Measurements from ENCODE around the gene CNN2. TPM values are rescaled to one million over a fixed set of nuclear protein-coding genes. Genes with fewer than 3 reads are reported as not detected.
"Not testable (repeated sequence)": the region's sequence is repeated elsewhere in the genome, so short reads cannot be mapped to it uniquely, and the experiment has no call there.

The CNN2 gene
- total RNA-seq, 1 donor from 2014 or later: 58.2 TPM

DNA sequence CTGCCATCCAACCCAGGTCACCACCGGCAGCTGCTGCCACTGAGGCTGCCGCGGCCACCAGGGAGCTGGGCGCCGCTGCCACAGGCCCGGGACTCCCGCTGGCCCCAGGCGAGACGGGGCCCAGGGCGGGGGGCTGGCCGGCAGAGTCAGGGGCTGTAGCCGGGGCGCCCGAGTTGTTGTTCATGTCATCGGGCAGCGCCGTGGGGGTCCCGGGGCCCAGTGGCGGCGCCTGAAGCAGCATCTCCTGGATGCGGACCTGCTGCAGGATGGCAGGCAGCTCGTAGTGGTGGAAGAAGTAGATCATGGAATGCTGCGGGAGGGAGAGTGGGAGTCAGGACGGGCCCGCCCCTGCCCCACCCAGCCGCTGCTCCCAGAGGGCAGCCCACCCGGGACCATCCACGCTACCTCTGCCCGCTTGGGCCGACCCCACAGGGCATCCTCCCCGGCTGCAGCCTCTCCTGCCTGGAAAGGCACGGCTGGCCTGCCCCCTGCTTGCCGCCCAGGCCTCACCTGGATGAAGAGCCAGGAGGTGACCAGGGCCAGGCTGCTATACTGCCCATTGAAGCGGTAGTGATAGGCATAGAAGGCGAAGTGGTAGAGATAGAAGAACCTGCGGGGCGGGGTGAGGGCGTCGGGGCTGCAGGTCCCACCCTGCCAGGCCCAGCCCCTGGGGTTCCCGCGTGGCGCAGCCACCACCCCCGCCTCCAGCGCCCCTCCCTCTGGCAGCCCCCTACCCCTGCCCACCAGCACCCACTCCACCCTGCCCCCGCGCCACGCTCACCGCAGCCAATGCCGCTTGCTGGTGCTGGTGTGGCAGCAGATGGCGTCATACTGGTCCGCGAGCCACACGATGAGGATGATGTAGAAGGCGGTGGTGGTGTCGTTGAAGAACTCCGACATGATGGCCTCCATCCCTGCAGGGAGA, 15.6 kb upstream of the CNN2 start:
- no peak for DNase-seq

DNA sequence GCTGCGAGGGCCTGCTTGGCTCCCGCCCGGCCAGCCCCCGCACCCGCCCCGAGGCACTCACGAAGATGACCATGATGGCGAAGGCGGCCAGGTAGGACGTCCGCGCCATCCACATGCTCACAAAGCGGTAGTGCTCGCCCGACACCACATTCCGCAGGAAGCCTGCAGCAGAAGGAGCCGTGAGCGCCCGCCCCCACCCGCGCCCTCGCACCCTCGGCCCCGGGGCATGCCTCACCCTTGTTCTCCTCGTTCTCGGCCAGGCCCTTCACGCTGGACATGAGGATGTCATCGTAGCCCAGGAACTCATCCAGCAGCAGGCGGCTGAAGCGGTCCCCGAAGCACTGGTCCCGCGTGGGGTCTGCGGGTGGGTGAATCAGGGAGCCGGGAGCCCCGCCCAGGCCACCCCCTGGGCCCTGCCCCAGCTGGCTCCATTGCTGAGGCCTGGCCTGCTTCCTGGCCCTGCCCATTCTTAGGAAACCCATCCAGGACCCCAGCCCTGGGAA, 14.5 kb upstream of the CNN2 start:
- no peak for DNase-seq

DNA sequence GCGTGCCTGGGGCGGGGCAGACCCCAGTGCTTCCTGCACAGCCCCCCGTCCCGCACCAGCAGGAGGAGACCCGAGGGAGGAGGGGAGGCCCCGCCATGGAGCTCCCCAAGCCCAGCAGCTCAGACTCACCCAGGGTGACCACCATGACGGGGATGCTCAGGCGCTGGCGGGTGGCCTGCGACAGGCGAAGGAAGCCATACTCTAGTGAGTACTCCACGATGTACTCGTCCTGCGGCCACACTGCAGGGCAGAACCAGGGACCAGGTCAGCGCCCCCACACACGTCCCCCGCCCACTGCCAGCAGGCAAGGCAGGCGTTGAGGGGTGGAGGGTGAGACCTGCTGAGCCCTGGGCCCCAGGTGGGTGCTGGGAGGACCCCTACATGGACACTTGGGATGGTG, 14.1 kb upstream of the CNN2 start:
- DNase-seq: no peak

DNA sequence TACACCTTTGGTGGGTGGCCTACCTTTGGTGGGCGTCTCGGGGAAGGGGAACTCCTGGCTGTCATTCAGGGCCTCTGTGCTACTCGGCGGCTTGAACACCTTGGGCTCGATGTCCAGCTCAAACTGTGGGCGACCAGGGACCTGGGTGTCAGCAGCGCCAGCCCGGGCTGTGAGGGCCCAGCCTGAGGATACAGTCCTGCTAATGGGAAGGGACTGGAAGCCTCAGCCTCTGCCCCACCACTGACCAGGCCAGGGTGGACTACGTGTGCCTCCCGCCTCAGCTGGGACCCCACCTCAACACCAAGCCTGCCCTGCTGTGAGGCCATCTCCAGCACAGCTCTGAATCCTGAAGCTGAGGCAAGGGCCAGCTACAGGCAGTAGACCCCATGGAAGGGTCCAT, 13.2 kb upstream of the CNN2 start:
- no peak for DNase-seq

DNA sequence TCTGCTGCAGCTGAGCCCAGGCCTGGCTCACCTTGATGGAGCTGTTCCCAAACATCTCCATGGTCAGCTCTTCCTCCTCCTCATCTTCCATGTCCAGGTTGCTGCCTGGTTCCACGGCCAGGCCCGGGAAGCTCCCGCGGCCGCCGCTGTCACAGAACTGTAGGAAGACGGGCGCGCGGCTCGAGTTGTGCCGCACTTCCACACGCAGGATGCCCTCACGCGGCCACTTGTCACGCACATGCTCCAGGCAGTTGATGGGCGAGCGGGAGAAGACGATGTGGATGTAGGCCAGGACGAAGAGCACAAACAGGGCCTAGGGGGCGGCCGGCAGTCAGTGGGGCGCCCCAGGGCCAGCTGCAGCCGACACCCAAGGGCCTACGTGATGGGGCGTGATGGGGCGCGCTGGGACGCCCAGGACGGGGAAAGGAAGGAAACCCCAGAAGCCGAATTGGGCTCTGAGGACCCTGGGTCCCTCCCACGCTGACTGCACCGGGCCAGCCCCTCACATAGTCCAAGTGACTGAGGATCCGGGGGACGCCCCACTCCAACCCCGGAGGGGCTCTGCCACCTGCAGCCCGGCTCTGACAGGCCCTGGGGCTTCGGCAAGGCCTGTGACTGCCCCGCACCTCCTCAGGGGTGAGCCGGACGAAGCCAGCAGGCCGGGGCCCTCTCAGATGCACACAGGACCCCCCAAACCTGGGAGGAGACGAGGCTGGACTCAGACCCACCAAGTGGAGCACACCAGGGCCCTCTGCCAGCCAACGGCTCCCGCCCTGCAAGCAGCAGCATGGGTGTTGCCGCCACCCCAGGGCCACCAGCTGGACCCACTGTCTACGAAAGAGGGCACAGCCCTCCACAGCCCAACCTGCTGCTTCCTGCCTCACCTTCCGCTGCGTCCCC, 12.0 kb upstream of the CNN2 start:
- DNase-seq: no peak

DNA sequence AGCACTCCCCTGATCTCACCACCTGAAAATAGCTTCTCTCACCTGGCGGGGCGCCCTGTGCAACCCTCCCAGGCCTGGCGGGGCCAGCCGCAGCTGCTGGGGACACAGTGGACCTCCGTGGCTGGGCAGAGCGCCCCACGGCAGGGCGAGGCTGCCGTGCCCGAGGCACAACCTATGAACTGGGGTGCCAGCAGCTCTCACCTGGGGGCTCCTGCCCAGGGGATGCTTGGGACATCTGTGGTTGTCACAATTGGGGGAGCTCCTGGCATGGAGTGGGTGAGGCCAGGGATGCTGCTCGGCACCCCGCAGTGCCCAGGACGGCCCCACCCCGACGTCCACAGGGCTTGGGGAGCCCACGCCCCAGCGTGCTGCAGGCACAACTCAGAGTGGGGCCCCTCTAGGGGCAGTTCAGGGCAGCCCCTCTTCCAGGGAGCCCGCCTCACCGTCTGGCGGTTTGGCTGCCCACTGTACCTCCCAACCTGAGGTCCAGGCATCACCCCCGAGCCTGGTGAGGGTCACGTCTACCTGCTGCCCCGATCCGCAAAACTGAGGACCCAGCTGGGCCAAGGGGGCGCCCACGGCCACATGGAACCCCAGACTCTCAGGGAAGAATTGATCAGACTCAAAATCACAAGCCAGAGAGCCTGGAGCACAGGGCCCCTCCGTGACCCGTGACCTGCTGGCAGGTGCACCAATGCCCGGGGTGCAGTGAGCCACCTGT, 11.2 kb upstream of the CNN2 start:
- no peak for DNase-seq

DNA sequence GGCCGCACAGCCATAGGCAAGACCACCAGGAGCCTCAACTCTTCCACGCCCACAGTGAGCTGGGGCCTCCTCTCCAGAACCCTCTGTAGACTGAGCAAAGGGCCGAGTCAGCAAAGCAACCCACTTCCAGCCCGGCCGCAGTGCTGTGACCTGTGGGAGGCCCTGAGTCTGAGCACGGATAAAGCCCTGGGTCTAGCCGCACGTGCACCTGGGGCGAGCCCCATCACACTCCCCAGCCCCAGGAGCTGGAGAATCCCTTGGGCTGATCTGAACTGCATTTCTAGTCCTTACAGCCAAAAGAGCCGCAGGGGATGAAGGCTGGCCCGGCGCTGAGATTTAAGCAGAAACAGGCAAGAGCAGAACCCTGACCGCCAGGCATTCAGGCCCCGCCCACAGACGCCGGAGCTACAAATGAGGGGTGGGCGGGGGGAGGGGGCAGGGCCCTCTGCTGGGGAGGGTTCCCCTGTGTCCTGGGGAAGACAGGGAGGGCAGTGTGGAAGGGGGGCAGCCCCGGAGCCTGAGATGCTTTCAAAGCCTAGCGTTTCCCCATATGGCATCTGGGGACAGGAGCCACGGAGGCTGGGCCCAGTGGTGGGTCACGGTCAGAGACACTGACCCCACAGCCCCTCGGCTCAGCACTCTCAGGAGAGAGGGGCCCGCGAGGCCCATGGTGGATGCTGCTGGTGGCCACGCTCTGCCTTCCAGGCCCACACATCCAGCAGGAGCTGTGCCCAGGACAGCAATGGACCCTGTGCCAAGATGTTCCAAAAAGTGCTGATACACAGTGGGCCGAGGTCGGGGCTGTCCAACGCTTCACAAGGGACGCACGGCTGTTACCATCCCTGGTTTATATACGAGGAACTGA, 10.4 kb upstream of the CNN2 start:
- no peak for DNase-seq

DNA sequence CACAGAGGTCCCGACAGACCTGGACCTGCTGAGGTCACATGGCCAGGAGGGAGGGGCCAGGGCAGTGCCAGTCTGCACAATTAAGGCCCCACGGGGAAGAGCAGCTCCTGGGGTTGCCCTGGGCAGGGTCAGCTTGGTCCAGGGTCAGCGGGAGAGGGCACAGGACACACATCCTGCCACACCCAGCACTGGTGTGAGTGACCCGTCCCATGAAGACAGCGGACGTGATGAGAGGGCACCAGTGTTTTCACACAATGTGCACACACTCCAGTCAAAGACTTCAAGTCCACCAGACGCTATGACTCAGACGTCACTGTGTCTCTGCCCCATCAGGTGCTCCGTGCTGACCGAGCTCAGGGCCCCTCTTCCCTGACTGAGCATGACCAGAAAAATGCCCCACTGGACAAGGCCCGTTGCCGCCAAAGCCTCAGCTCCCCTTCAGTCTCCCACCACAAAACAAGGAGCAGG, 9.7 kb upstream of the CNN2 start:
- DNase-seq: no peak

DNA sequence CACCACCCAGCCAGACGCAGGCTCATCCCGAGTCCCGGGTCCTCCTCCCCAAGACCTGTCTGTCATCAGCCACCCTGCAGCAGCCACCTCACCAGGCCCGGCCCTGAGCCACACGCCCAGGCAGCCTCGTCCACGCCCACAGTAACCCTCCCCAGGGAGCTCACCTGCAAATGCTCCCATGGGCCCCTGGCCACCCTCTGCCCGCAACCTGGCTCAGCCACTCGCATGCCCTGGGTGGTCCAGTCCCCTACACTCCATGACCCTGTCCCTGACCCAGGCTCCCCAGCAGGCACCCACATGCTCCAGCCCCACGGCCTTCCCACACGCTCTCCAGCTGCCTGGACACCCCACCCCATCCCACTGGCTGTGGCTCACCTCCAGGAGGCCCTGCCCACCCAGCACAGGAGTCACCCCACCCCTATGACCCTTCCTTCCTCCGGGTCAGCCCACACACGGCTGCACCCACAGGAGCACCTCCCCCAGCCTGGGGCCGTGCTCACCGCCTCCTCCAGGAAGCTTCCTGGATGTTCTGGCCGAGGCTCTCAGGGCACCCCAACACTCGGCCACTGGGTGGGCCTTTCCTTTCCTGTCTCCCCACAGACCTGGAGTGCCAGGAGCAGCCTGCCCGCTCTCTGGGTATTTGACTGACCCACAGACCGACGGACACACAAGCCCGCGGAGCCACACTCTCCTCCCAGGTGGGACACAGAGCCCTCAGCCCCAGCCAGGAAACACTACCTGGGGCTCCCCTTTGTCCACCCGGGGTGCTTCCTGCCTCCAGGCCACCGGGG, 9.1 kb upstream of the CNN2 start:
- no peak for DNase-seq

DNA sequence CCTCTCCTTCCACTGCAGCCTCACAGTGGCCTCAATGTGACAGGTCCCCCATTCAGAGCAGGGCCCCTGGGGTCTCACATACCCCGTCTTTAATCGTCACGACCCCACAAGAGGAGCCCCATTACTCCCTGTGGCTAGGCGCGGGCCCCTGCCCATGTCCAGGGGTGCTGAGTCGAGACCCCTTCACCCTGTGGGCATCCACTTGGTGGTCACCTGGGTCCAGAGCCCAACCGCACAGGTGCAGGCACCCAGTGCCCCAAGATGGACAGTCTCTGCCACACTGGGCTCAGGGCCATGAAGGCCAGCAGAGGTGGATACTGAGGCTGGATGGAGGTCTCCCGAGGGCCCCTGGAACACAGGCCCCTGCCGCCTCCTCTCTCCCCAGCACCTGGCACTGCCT, 8.5 kb upstream of the CNN2 start:
- DNase-seq: no peak

DNA sequence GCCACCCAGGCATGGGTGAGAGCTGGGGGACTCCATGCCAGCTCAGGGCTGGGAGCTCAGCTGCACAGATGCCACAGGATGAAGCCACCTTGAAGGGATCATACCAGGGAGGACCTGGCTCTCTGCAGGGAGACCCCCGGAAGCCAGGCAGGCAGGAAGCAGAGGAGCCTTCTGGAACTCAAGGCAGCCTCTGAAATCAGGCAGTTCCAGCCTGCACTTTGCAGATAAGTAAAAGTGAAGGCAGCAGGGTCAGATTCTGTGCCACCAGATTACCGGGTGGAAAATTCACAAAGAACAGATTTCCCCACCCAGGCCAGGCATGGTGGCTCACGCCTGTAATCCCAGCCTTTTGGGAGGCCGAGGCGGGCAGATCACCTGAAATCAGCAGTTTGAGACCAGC, 8.0 kb upstream of the CNN2 start:
- DNase-seq: no peak

DNA sequence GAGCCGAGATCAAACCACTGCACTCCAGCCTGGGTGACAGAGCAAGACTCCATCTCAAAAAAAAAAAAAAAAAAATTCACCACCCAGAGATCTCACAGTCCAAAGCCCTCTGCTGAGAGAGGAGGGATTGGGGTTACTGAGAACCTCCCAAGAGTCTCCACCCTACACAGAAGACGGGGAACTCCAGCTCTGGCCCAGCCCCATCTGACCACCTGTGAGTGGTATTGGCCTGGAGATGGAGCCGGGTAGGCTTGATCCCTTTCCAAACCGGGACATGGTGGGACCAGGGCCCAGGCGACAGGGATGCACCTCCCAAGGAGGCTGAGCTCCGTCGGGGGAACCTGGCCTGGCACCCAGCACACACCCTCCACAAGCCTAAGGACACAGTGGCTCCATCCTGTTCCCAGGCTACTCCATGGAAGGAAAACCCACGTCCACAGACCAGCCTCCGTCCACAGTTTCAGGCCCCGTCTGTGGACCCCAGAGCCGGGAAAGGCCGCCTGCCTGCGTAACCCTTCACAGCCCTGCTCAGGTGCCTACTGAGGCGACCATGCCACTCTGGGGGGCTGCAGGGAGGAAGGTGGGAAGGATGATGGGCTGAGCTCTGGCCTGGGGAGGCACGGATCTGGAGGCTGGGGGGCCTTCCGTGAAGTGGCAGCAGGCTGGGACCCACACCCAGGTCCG, 7.3 kb upstream of the CNN2 start:
- no peak for DNase-seq

DNA sequence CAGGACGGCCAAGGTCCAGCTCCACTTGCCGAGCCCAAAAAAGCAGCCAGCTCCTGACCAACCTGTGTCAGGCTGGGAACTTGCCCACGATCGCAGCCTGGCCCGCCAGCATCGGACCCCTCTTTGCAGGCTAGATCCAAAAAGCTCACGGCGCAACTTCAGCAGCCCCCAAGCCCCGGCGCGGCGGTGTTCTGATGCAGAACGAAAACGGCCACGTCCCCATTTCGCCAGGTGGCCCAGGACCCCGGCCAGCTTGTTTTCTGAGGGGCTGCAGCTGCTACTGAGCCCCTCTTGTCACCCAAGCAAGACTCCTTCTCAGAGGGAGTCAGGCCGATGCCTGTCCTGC, 6.8 kb upstream of the CNN2 start:
- no peak for DNase-seq

DNA sequence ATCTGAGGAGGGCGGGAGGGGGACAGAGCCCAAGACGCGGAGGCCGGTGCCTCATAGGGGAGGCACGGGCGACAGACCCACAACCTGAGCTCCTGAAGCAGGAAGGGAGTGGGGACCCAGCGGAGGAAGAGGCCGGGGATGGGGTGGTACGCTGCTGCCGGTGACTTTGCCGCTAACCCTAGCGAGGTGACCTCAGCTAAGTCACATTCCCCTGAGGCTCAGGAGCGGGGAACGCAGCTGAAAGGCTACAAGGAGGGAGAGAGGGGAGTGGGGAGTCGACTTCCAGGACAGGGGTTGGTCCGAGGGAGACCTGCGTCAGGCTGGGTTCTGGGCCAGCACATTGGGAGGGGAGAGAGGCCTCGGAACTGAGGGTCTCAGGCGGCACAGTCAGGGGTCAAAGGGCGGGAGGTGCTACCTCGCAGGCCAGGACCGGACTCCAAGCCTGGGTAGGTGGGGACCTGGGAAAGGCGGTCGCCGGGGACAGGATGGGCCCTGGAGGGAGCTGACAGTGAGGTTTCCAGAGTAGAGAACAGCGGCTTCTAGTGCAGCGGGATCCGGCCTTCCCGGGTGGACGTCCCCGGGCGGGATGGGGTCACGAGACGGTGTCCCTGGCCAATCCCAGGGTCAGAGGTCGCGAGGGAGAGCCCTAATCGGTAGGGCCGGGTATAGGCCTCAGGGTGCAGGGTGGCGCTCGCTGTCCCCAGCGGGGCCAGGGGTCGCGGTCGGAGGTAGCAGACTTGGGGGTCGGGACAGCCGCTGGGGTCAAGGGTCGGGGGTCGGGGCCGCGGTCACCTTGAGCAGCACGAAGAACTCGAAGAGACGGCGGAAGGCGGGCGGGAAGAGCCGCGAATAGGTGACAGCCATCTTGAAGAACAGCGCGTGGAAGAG, 6.2 kb upstream of the CNN2 start:
- DNase-seq: no peak

DNA sequence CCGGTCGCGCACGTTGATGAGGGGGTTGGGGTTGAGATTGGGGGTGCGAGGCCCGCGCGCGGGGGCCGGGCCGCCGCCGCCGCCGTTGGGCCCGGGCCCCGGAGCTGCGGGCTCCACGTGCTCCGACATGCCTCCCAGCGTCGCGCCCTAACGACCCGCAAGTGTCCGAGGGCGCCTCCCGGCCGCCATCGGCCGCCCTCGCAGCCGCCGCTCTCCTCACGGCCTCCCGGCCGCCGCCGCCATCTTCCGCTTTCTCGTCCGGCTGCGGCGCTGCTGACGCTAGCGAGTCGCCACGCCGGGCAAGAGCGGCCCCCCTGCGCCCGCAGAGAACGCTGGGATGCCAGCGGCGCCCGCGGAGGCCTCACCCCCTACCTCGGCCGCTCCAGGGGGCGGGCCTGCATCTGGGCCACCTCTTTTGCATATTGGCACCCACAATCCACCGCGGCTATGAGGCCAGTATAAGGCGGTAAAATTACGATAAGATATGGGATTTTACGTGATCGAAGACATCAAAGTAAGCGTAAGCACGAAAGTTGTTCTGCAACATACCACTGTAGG, 5.5 kb upstream of the CNN2 start, which contains the start of gene TMEM259:
TMEM259 (minus strand) TSS at position 256 of the 558 bp plus-strand sequence; CDS start at position 129, 127 bp downstream.
- peak; percentile 97 for DNase-seq

DNA sequence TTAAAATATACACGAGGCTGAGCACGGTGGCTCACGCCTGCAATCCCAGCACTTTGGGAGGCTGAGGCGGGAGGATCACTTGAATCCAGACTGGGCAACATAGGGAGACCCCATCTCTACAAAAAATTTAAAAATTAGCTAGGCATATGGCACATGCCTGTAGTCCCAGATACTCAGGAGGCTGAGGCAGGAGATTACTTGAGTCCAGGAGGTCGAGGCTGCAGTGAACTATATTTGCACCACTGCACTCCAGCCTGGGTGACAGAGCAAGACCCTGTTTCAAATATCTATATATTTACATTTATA, 2.6 kb upstream of the CNN2 start:
- not testable (repeated sequence) for DNase-seq

DNA sequence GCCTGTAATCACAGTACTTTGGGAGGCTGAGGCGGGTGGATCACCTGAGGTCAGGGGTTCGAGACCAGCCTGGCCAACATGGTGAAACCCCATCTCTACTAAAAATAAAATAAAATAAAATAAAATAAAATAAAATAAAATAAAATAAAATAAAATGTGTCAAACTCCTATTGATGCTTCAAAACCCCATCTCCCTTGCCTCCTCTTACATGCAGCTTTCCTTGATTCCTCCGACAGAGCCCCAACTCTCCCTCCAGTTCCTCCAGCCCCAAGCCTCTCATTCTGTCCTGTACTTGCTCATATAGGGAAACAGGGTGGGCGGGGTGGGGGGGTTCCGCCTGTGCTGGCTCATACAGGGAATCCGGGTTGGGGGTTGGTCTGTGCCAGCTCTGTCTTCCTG, 1.3 kb upstream of the CNN2 start:
- DNase-seq: not testable (repeated sequence)

Data from skin of body (tissue), 2 donors.